DND-41 (cell line): ENCODE measurements around the gene PIGA.
"Not testable (repeated sequence)": the region's sequence is repeated elsewhere in the genome, so short reads cannot be mapped to it uniquely, and the experiment has no call there.

Source experiments
- ATAC-seq: fragments of 200-7000 bp; cut with Tn5 transposase; 3 replicates; pipeline ENCODE4 v1.9.1; 2021; ENCODE audit warnings: low read depth; ENCODE audit not compliant: insufficient read depth
- DNase-seq: peaks from one replicate; pipeline ENCODE4 v3.0.0-alpha.2; 2020
- H2AFZ ChIP-seq: 2 replicates; pipeline ENCODE4 v1.6.0; 2012; ENCODE audit warnings: low read depth, low read length
- H3K27ac ChIP-seq: 2 replicates; pipeline ENCODE4 v1.5.1; 2012; ENCODE audit warnings: low read length, inconsistent platforms
- H3K27me3 ChIP-seq: fragments of 200-600 bp; sonication (generic); 2 replicates; pipeline ENCODE4 v1.6.0; 2012; ENCODE audit warnings: low read length, mild to moderate bottlenecking, inconsistent platforms; ENCODE audit not compliant: insufficient read depth, poor library complexity
- H3K36me3 ChIP-seq: 2 replicates; pipeline ENCODE4 v1.5.1; 2012; ENCODE audit warnings: low read length, inconsistent platforms; ENCODE audit not compliant: insufficient read depth
- H3K4me1 ChIP-seq: 2 replicates; pipeline ENCODE4 v1.5.1; 2012; ENCODE audit warnings: mild to moderate bottlenecking, low read length; ENCODE audit not compliant: insufficient read depth
- H3K4me2 ChIP-seq: 2 replicates; pipeline ENCODE4 v1.6.0; 2012; ENCODE audit warnings: mild to moderate bottlenecking, moderate library complexity, low read length, inconsistent platforms; ENCODE audit not compliant: insufficient read depth
- H3K4me3 ChIP-seq, 2 experiments: fragments of 200-600 bp in 1 of 2; shearing (Covaris generic) in 1 of 2; 2 replicates each; pipeline ENCODE4 v1.5.1; 2012 to 2016; ENCODE audit warnings: inconsistent platforms in 2 of 2, low read length in 2 of 2, mild to moderate bottlenecking in 2 of 2, low read depth in 1 of 2, moderate library complexity in 1 of 2
- H3K79me2 ChIP-seq: 2 replicates; pipeline ENCODE4 v1.6.0; 2012; ENCODE audit warnings: low read length, inconsistent platforms; ENCODE audit not compliant: insufficient read depth
- H3K9ac ChIP-seq: 2 replicates; pipeline ENCODE4 v1.6.0; 2012; ENCODE audit warnings: low read depth, mild to moderate bottlenecking, inconsistent platforms, low read length, moderate library complexity
- H3K9me3 ChIP-seq: 2 replicates; pipeline ENCODE4 v1.5.1; 2012; ENCODE audit warnings: low read length, moderate library complexity, mild to moderate bottlenecking, inconsistent platforms; ENCODE audit not compliant: insufficient read depth, severe bottlenecking
- H4K20me1 ChIP-seq: 2 replicates; pipeline ENCODE4 v1.6.0; 2012; ENCODE audit warnings: low read length; ENCODE audit not compliant: insufficient read depth
- EZH2 ChIP-seq: IDR thresholded peaks from 3 replicates; pipeline ENCODE4 v1.6.1; 2012; ENCODE audit warnings: borderline replicate concordance, low read depth, mild to moderate bottlenecking, moderate library complexity, low read length, inconsistent platforms; ENCODE audit not compliant: severe bottlenecking
- TF ChIP-seq, protein P1 (sequence below): IDR thresholded peaks from 2 replicates; pipeline ENCODE4 v1.5.1; 2012; ENCODE audit warnings: borderline replicate concordance, low read length, moderate library complexity, mild to moderate bottlenecking; ENCODE audit not compliant: poor library complexity, severe bottlenecking; ENCODE audit errors: extremely low read depth

The PIGA gene

DNA sequence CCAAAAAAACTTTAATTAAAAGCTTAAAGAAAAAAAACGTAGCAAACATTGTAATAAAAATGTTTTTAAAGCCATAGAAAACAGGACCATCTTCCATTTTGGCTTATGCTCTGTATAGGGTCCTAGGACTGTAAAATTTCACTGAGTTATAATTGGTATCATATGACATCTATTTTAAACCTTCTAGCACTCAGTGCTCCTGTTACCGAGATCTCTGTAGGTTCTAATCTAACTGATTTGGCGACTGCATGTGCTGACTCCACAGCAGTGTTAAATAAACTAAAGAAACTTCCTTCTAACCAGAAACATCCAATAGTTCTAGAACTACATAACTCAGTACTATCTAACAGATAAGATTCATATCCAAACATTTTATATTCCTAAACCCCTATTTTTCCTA lies 19.8 kb downstream of the PIGA start, which contains the start of gene ASB11:
TSS of gene ASB11 (minus strand) at position 132 of the 400 bp plus-strand sequence. CDS start at position 97, 35 bp downstream.
- no peak for ATAC-seq
- no peak for DNase-seq
- no peaks in the 10 kb centered on the region for H3K27me3 ChIP-seq
- H4K20me1 ChIP-seq = no peaks in the 10 kb centered on the region
- no peak within 1 kb of the TSS for H3K9ac ChIP-seq
- H3K9me3 ChIP-seq = no peaks in the 10 kb centered on the region
- H3K4me1 ChIP-seq = no peaks in the 10 kb centered on the region
- H3K4me3 ChIP-seq = no peak within 1 kb of the TSS
- TF ChIP-seq EZH2 = no peak
- TF ChIP-seq, protein P1, sequence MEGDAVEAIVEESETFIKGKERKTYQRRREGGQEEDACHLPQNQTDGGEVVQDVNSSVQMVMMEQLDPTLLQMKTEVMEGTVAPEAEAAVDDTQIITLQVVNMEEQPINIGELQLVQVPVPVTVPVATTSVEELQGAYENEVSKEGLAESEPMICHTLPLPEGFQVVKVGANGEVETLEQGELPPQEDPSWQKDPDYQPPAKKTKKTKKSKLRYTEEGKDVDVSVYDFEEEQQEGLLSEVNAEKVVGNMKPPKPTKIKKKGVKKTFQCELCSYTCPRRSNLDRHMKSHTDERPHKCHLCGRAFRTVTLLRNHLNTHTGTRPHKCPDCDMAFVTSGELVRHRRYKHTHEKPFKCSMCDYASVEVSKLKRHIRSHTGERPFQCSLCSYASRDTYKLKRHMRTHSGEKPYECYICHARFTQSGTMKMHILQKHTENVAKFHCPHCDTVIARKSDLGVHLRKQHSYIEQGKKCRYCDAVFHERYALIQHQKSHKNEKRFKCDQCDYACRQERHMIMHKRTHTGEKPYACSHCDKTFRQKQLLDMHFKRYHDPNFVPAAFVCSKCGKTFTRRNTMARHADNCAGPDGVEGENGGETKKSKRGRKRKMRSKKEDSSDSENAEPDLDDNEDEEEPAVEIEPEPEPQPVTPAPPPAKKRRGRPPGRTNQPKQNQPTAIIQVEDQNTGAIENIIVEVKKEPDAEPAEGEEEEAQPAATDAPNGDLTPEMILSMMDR = no peak
- no peaks in the 10 kb centered on the region for H3K79me2 ChIP-seq
- H2AFZ ChIP-seq = no peak within 1 kb of the TSS
- H3K4me2 ChIP-seq = no peak within 1 kb of the TSS
- H3K27ac ChIP-seq = no peak within 1 kb of the TSS
- H3K36me3 ChIP-seq = peaks cover 2% of the 10 kb centered on the region

DNA sequence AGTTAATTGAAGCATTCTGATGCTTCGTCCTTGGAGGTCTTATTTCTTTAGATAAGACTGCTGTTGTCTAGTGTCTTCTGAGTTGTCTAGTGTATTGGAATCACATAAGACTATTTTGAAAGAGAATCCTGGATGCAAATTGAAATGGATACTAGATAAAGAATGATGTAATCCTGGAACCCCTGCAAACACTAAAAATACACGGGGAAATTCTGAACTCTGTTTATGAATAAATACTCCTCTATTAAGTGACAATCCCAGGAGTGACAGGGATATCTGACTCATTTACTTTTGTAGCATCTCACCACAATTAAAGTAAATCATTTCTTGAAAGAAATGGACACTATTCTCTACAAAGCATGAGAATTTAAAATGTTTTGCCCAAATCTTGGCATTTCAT lies 20.9 kb downstream of the PIGA start:
- DNase-seq = no peak
- no peaks in the 10 kb centered on the region for H3K36me3 ChIP-seq
- no peak for ATAC-seq
- TF ChIP-seq, protein P1 = no peak
- TF ChIP-seq EZH2 = no peak
- no peak overlapping the region for H3K4me2 ChIP-seq
- no peak overlapping the region for H3K27ac ChIP-seq
- no peaks in the 10 kb centered on the region for H3K4me1 ChIP-seq
- H3K27me3 ChIP-seq = no peaks in the 10 kb centered on the region
- H3K9me3 ChIP-seq = no peaks in the 10 kb centered on the region
- no peak overlapping the region for H2AFZ ChIP-seq
- H3K79me2 ChIP-seq = no peaks in the 10 kb centered on the region
- H4K20me1 ChIP-seq = no peaks in the 10 kb centered on the region
- H3K9ac ChIP-seq = no peak overlapping the region
- no peak overlapping the region for H3K4me3 ChIP-seq

DNA sequence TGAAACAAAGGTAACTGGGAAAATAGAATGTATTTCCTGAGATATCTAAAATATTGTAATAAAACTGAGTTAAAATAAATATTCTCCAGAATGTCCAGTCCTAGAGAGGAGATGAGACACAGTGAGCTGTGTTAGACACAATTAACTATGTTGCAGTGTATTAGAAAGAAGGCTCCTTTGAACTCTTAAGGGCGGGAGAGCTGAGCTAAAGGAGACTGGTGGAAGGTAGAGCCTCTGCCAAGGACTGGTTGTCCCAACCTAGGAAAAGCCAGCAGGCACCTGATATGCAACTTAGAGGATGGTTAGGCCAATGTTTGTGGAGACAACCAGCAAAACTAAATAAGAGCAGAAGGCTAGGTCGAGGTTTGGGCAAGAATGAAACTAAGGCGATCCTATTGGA lies 24.2 kb downstream of the PIGA start:
- TF ChIP-seq, protein P1 = no peak
- no peak for TF ChIP-seq EZH2
- no peaks in the 10 kb centered on the region for H3K27me3 ChIP-seq
- H3K9me3 ChIP-seq = no peaks in the 10 kb centered on the region
- no peak for ATAC-seq
- no peak overlapping the region for H3K9ac ChIP-seq
- no peaks in the 10 kb centered on the region for H3K79me2 ChIP-seq
- H2AFZ ChIP-seq = no peak overlapping the region
- H3K4me2 ChIP-seq = no peak overlapping the region
- H4K20me1 ChIP-seq = no peaks in the 10 kb centered on the region
- H3K4me3 ChIP-seq = no peak overlapping the region
- no peaks in the 10 kb centered on the region for H3K4me1 ChIP-seq
- H3K27ac ChIP-seq = no peak overlapping the region
- DNase-seq = no peak
- H3K36me3 ChIP-seq = no peaks in the 10 kb centered on the region

DNA sequence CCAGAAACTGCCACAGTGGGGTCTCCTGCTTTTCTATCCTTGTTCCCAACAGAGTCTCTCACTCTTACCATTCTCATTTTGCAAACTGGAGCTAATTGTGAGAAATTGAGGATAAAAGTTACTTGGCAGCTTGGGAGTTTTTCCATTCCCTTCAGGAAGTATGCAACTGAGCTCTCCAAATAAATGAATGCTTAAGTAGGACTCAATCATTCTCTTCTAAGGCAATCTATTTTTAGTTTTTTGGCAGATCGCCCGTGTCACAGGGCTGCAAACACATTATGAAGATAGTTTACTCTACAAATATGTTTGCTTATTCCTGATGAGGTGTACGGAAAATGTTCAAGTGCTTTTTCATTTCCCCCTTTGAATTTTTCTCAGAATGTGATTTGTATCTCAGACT lies 25.2 kb downstream of the PIGA start:
- no peaks in the 10 kb centered on the region for H3K36me3 ChIP-seq
- no peak overlapping the region for H3K9ac ChIP-seq
- no peaks in the 10 kb centered on the region for H3K4me1 ChIP-seq
- H3K4me2 ChIP-seq = no peak overlapping the region
- no peak overlapping the region for H3K4me3 ChIP-seq
- DNase-seq (no peak), ATAC-seq (no peak)
- H3K27ac ChIP-seq = no peak overlapping the region
- no peak for TF ChIP-seq EZH2
- TF ChIP-seq, protein P1 = no peak
- H2AFZ ChIP-seq = no peak overlapping the region
- no peaks in the 10 kb centered on the region for H4K20me1 ChIP-seq
- H3K27me3 ChIP-seq = no peaks in the 10 kb centered on the region
- no peaks in the 10 kb centered on the region for H3K9me3 ChIP-seq
- no peaks in the 10 kb centered on the region for H3K79me2 ChIP-seq

DNA sequence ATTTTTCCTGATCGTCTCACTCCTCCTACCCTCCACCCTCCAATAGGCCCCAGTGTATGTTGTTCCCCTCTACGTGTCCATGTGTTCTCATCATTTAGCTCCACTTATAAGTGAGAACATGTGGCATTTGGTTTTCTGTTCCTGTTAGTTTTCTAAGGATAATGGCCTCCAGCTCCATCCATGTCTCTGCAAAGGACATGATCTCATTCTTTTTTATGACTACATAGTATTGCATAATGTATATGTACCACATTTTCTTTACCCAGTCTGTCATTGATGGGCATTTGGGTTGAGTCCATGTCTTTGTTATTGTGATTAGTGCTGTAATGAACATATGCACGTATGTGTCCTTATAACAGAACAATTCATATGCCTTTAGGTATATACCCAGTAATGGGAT lies 29.4 kb downstream of the PIGA start:
- not testable (repeated sequence) for H3K27ac ChIP-seq, H4K20me1 ChIP-seq, H3K79me2 ChIP-seq, H3K9ac ChIP-seq, H2AFZ ChIP-seq, DNase-seq, ATAC-seq, H3K4me1 ChIP-seq, H3K4me3 ChIP-seq, H3K27me3 ChIP-seq, H3K4me2 ChIP-seq, H3K36me3 ChIP-seq, H3K9me3 ChIP-seq
